ENCODE measurements around the gene TMEM88. TPM values are rescaled to one million over a fixed set of nuclear protein-coding genes. Genes with fewer than 3 reads are reported as not detected.

The TMEM88 gene
- total RNA-seq, 1 experiment from 2014 or later, result 11.3 TPM

- H3K9me3 Mint-ChIP-seq, result no peaks in the 10 kb centered on the region
- no peak overlapping the region for H4K5ac ChIP-seq (ENCODE audit: insufficient read length, low read depth, low read length)
- no peak overlapping the region for H4K91ac ChIP-seq (ENCODE audit: insufficient read length, low read depth, low read length)
- no peak overlapping the region for H3K27ac ChIP-seq (ENCODE audit: insufficient read length, low read depth, low read length)
- peak; percentile 15; the same call in 1 of the 3 replicates for TF ChIP-seq CTCF (conservative IDR thresholded peaks at IDR 0.05)
- H4K20me1 ChIP-seq (ENCODE audit: control insufficient read depth, insufficient read depth, insufficient read length), result no peaks in the 10 kb centered on the region
- no peak overlapping the region for H2AFZ ChIP-seq (ENCODE audit: low read length)
- H3K56ac ChIP-seq (ENCODE audit: insufficient read length, low read depth, low read length), result no peak overlapping the region
- H3K9me3 ChIP-seq (ENCODE audit: control insufficient read depth, low read depth, low read length), result no peaks in the 10 kb centered on the region
- no peaks in the 10 kb centered on the region; the same call in 1 of the 2 replicates for H3K27me3 ChIP-seq (ENCODE audit: insufficient read depth, low read length)
- H3K27ac Mint-ChIP-seq, result no peak overlapping the region
- H2BK5ac ChIP-seq (ENCODE audit: insufficient read length, low read length), result no peak overlapping the region
- H3T11ph ChIP-seq (ENCODE audit: low read length), result no peak overlapping the region
- no peak overlapping the region for H3K9ac ChIP-seq (ENCODE audit: extremely low read depth, insufficient read length, low read length)
- H2BK20ac ChIP-seq (ENCODE audit: low read depth, low read length, poor library complexity, severe bottlenecking), result no peak overlapping the region
- no peak overlapping the region for H2BK15ac ChIP-seq (ENCODE audit: low read depth, low read length)
- H2BK120ac ChIP-seq (ENCODE audit: low read depth, low read length, poor library complexity, severe bottlenecking), result no peak overlapping the region
- H3K79me1 ChIP-seq (ENCODE audit: insufficient read depth, low read depth, low read length, poor library complexity, severe bottlenecking), result no peaks in the 10 kb centered on the region
- H2BK12ac ChIP-seq (ENCODE audit: insufficient read length, low read depth, low read length), result no peak overlapping the region
- H3K23ac ChIP-seq (ENCODE audit: insufficient read length, low read depth, low read length), result no peak overlapping the region
- no peak overlapping the region for H3K14ac ChIP-seq (ENCODE audit: insufficient read depth, low read length)
- no CpG with 5 or more reads among the region's 12 CpGs for WGBS (ENCODE audit: extremely low coverage, insufficient read length, low lambda C conversion rate)
- H4K8ac ChIP-seq (replicated peaks; ENCODE audit: insufficient read length, low read depth, low read length), result no peak overlapping the region
- no peak overlapping the region for H3K4me3 Mint-ChIP-seq
- H3K18ac ChIP-seq (ENCODE audit: insufficient read length, low read depth, low read length), result no peak overlapping the region
- DNase-seq, result peak; percentile 24
- no peak overlapping the region for H3K4ac ChIP-seq (ENCODE audit: low read depth, low read length)
- H3K79me2 ChIP-seq (ENCODE audit: insufficient read depth, low read length), result no peaks in the 10 kb centered on the region
- no peaks in the 10 kb centered on the region for H3K23me2 ChIP-seq (ENCODE audit: insufficient read length, low read depth, low read length, poor library complexity, severe bottlenecking)
- H3K4me1 Mint-ChIP-seq, result peaks cover 8 to 18% of the 10 kb centered on the region in 2 experiments
- H2AK5ac ChIP-seq (ENCODE audit: insufficient read length, low read length), result no peak overlapping the region
- H3K4me2 ChIP-seq (ENCODE audit: insufficient read depth, insufficient read length, low read length), result no peak overlapping the region
- no peaks in the 10 kb centered on the region for H3K36me3 Mint-ChIP-seq (ENCODE audit: insufficient read depth in 1 of 3, low read depth in 3 of 3)
- no peaks in the 10 kb centered on the region for H3K4me1 ChIP-seq (ENCODE audit: insufficient read depth, low read length)
- peaks cover 66% of the 10 kb centered on the region for H3K27me3 Mint-ChIP-seq (ENCODE audit: low read depth)
Observed at GRCh38 chr17:7825206-7825990, 29.5 kb upstream of the TMEM88 start.
